Measurements from ENCODE around the gene KCNG1. TPM values are rescaled to one million over a fixed set of nuclear protein-coding genes. Genes with fewer than 3 reads are reported as not detected.
A peak's percentile ranks its signal among the peaks of the same experiment; 100 is the strongest.

KCNG1 gene
- total RNA-seq, 1 donor from 2014 or later, result 2.2 TPM

GRCh38 chr20:50957276-50957675 lies 65.6 kb downstream of the KCNG1 start:
- peaks cover 4% of the 10 kb centered on the region for H3K36me3 ChIP-seq
- Mint-ChIP-seq H3K27ac (peak overlapping the region; percentile 100), H3K9me3 (no peaks in the 10 kb centered on the region), H3K27me3 (ENCODE audit: insufficient read depth, low read depth) (peaks cover 4% of the 10 kb centered on the region), H3K4me3 (peak overlapping the region; percentile 100), H3K4me1 (peaks cover 32% of the 10 kb centered on the region), H3K36me3 (peaks cover 9% of the 10 kb centered on the region)
- peaks cover 70% of the 10 kb centered on the region for H4K20me1 ChIP-seq (ENCODE audit: low read depth)
- H3K4me3 ChIP-seq, result peak overlapping the region; percentile 94
- H2AFZ ChIP-seq (replicated peaks), result no peak overlapping the region
- no peaks in the 10 kb centered on the region for H3K27me3 ChIP-seq
- TF ChIP-seq, protein P1, sequence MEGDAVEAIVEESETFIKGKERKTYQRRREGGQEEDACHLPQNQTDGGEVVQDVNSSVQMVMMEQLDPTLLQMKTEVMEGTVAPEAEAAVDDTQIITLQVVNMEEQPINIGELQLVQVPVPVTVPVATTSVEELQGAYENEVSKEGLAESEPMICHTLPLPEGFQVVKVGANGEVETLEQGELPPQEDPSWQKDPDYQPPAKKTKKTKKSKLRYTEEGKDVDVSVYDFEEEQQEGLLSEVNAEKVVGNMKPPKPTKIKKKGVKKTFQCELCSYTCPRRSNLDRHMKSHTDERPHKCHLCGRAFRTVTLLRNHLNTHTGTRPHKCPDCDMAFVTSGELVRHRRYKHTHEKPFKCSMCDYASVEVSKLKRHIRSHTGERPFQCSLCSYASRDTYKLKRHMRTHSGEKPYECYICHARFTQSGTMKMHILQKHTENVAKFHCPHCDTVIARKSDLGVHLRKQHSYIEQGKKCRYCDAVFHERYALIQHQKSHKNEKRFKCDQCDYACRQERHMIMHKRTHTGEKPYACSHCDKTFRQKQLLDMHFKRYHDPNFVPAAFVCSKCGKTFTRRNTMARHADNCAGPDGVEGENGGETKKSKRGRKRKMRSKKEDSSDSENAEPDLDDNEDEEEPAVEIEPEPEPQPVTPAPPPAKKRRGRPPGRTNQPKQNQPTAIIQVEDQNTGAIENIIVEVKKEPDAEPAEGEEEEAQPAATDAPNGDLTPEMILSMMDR (IDR thresholded peaks at IDR 0.05), result no peak
- peak overlapping the region; percentile 92 for H3K4me2 ChIP-seq
- H3K4me1 ChIP-seq, result peaks cover 13% of the 10 kb centered on the region
- no peak for DNase-seq (ENCODE audit: low spot score)
- H3K9ac ChIP-seq, result peak overlapping the region; percentile 98
- no peak overlapping the region for H3K27ac ChIP-seq
- peaks cover 5% of the 10 kb centered on the region for H3F3A ChIP-seq (ENCODE audit: low read depth)
- no peaks in the 10 kb centered on the region for H3K9me3 ChIP-seq (ENCODE audit: low read depth)
- peaks cover 94% of the 10 kb centered on the region for H3K79me2 ChIP-seq (ENCODE audit: low read depth)

DNA sequence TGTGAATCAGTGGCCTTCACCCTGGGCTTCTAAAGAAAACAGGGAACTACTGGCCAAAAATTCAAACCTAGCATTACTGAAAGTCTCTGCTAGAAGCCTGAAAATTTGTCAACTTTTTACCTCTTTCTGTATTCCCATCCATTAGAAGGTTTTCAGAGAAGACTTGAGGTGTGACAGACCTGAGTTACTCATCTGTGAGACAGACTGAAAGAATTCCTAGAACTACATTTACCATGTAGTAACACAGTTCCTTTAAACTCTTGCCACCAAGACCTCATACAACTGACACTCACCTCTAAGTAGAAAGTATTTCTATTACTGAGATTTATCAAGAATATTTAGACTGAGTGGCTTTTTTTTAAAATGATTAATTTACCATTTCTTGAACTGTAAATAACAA lies 69.1 kb downstream of the KCNG1 start:
- peaks cover 9% of the 10 kb centered on the region for H3K36me3 ChIP-seq
- peaks cover 10% of the 10 kb centered on the region for H3K4me1 ChIP-seq
- DNase-seq (ENCODE audit: low spot score), result no peak
- no peak overlapping the region for H3K9ac ChIP-seq
- H2AFZ ChIP-seq (replicated peaks), result no peak overlapping the region
- H3K27me3 Mint-ChIP-seq (ENCODE audit: insufficient read depth, low read depth), result peaks cover 2% of the 10 kb centered on the region
- peaks cover 64% of the 10 kb centered on the region for H4K20me1 ChIP-seq (ENCODE audit: low read depth)
- H3K27ac Mint-ChIP-seq, result no peak overlapping the region
- no peak overlapping the region for H3K4me2 ChIP-seq
- TF ChIP-seq EZH2phosphoT487 (IDR thresholded peaks at IDR 0.05) (no peak), EZH2 (IDR thresholded peaks at IDR 0.05) (no peak)
- TF ChIP-seq, protein P1 (IDR thresholded peaks at IDR 0.05), result no peak
- no peak overlapping the region for H3K4me3 ChIP-seq
- H3K4me1 Mint-ChIP-seq, result peaks cover 17% of the 10 kb centered on the region
- H3K79me2 ChIP-seq (ENCODE audit: low read depth), result peaks cover 89% of the 10 kb centered on the region
- no peaks in the 10 kb centered on the region for H3K9me3 Mint-ChIP-seq
- no peaks in the 10 kb centered on the region for H3K27me3 ChIP-seq
- no peaks in the 10 kb centered on the region for H3K9me3 ChIP-seq (ENCODE audit: low read depth)
- no peak overlapping the region for H3K4me3 Mint-ChIP-seq
- no peak overlapping the region for H3K27ac ChIP-seq
- H3F3A ChIP-seq (ENCODE audit: low read depth), result no peaks in the 10 kb centered on the region
- peaks cover 5% of the 10 kb centered on the region for H3K36me3 Mint-ChIP-seq

Other genes starting within 250 kb of the KCNG1 start
- 15.3 and 24.1 TPM in 2 replicates for gene BCAS4, start 228.0 kb downstream of the KCNG1 start, total RNA-seq (ENCODE audit: low replicate concordance)
- 56.1 and 75.4 TPM in 2 replicates for gene ADNP, start 91.7 kb downstream of the KCNG1 start, total RNA-seq (ENCODE audit: low replicate concordance)
- 76.7 and 173 TPM in 2 replicates for gene DPM1, start 64.6 kb downstream of the KCNG1 start, total RNA-seq (ENCODE audit: low replicate concordance)
- 5.6 and 7.5 TPM in 2 replicates for gene MOCS3, start 64.3 kb downstream of the KCNG1 start, total RNA-seq (ENCODE audit: low replicate concordance)